Measurements from ENCODE around the gene BNC2.
A peak's percentile ranks its signal among the peaks of the same experiment; 100 is the strongest.

The BNC2 gene

DNA sequence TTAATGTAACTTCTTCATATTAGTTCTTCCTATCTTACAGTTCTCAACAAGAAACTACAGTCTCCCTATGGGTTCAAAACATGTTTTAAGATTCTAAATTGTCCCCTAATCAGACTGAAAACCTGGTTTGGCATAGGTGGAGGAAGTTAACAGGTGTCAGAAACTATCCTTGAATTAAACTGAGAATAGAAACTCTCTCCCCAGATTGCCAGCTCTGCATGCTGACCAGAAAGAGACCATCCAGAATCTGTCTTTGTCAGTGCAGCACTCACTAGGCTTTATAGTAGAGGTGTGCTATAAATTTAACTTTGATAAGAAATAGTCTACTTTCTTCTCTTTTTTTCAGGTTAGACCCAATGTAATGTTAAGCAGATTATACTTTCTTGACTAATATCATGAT lies 63.8 kb downstream of the BNC2 start:
- Mint-ChIP-seq H3K27me3 (ENCODE audit: low read depth) (no peaks in the 10 kb centered on the region), H3K36me3 (ENCODE audit: low read depth) (peaks cover 3% of the 10 kb centered on the region), H3K4me1 (peaks cover 17% of the 10 kb centered on the region), H3K4me3 (no peak overlapping the region), H3K27ac (no peak overlapping the region), H3K9me3 (no peaks in the 10 kb centered on the region)
- TF ChIP-seq, protein P1, sequence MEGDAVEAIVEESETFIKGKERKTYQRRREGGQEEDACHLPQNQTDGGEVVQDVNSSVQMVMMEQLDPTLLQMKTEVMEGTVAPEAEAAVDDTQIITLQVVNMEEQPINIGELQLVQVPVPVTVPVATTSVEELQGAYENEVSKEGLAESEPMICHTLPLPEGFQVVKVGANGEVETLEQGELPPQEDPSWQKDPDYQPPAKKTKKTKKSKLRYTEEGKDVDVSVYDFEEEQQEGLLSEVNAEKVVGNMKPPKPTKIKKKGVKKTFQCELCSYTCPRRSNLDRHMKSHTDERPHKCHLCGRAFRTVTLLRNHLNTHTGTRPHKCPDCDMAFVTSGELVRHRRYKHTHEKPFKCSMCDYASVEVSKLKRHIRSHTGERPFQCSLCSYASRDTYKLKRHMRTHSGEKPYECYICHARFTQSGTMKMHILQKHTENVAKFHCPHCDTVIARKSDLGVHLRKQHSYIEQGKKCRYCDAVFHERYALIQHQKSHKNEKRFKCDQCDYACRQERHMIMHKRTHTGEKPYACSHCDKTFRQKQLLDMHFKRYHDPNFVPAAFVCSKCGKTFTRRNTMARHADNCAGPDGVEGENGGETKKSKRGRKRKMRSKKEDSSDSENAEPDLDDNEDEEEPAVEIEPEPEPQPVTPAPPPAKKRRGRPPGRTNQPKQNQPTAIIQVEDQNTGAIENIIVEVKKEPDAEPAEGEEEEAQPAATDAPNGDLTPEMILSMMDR (IDR thresholded peaks at IDR 0.05; ENCODE audit: unreplicated experiment in 3 of 3) = no peak

DNA sequence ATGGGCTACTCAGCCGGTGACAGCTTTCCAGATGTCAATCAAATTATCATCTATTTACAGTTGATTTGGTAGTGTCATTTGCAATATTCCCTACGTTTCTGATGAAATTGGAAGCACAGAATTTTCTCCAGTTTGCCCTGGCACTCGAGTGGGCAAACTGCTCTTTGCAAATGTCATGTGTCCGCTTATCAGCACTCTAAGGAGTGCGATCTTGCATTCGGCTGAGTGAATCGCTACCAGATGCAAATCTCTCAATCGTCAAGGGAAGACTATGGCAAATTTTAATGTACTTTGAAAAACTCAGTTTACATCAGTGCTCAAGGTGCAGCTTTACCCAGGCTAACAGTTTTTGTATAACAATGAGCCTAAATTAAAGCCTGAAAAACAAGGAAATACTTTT lies 66.8 kb downstream of the BNC2 start:
- TF ChIP-seq, protein P1 (IDR thresholded peaks at IDR 0.05; ENCODE audit: unreplicated experiment in 3 of 3) = no peak
- Mint-ChIP-seq H3K36me3 (ENCODE audit: low read depth) (peaks cover 3% of the 10 kb centered on the region), H3K27ac (no peak overlapping the region), H3K4me1 (peaks cover 20% of the 10 kb centered on the region), H3K27me3 (ENCODE audit: low read depth) (no peaks in the 10 kb centered on the region), H3K4me3 (no peak overlapping the region), H3K9me3 (no peaks in the 10 kb centered on the region)

DNA sequence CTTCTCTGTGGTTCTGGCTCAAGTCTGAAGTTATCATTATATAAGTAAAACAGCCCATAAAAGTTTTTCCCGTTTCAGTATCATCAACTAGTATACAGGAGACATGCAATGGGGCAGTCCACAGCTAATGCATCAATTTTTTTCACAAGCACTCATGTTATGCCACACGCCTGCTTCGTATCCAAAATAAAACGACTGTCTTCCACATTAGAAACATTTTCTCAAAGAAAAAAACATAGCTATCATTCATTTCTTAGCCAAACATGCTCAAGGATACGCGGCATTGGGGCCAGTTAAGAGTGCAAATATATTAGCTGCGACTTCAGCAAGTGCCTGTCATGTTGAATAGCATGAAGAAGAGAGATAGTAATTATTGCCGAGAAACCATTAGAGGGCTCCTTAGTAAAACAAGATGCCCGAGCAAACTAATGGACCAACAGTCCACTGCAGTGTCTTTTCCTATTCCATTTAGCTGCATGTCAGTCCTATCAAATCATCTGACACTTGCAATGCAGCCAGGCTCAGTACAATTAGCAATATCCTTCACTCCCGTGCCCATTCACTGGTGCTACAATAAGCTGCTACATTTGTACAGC lies 68.5 kb downstream of the BNC2 start:
- peak overlapping the region; percentile 19 to 59 (median 24) for H3K27ac Mint-ChIP-seq

DNA sequence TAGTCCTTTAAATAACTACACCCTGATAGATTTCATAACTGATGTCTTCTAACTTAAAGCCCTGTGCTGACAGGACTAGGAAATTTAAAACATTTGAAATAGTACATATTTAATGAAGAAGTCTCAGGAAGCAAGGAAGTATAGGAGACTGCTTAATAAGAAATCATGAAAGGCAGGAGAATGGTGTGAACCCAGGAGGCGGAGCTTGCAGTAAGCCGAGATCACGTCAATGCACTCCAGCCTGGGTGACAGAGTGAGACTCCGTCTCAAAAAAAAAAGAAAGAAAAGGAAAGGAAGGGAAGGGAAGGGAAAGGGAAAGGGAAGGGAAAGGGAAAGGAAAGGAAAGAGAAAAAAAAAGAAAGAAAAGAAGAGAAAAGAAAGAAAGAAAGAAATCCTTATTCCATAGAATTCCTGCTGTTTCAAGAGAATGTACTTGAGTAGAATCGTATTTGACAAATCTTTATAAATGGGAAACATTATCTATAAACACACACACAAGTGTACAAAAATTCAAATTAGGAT lies 74.1 kb downstream of the BNC2 start:
- peaks cover 3% of the 10 kb centered on the region for H3K36me3 Mint-ChIP-seq (ENCODE audit: low read depth)
- peaks cover 3% of the 10 kb centered on the region for H3K27me3 Mint-ChIP-seq (ENCODE audit: low read depth)
- H3K27ac Mint-ChIP-seq = peak overlapping the region in 1 of 3 experiments; percentile 93
- TF ChIP-seq, protein P1 (IDR thresholded peaks at IDR 0.05; ENCODE audit: unreplicated experiment in 3 of 3) = no peak
- no peak overlapping the region for H3K4me3 Mint-ChIP-seq
- peaks cover 53% of the 10 kb centered on the region for H3K4me1 Mint-ChIP-seq
- H3K9me3 Mint-ChIP-seq = no peaks in the 10 kb centered on the region

More for the DNA sequence above, 68.5 kb downstream of the BNC2 start:
- Mint-ChIP-seq H3K9me3 (no peaks in the 10 kb centered on the region), H3K4me3 (no peak overlapping the region), H3K27me3 (ENCODE audit: low read depth) (no peaks in the 10 kb centered on the region), H3K4me1 (peaks cover 35% of the 10 kb centered on the region), H3K36me3 (ENCODE audit: low read depth) (peaks cover 3% of the 10 kb centered on the region)
- TF ChIP-seq, protein P1 (IDR thresholded peaks at IDR 0.05; ENCODE audit: unreplicated experiment in 3 of 3) = no peak

DNA sequence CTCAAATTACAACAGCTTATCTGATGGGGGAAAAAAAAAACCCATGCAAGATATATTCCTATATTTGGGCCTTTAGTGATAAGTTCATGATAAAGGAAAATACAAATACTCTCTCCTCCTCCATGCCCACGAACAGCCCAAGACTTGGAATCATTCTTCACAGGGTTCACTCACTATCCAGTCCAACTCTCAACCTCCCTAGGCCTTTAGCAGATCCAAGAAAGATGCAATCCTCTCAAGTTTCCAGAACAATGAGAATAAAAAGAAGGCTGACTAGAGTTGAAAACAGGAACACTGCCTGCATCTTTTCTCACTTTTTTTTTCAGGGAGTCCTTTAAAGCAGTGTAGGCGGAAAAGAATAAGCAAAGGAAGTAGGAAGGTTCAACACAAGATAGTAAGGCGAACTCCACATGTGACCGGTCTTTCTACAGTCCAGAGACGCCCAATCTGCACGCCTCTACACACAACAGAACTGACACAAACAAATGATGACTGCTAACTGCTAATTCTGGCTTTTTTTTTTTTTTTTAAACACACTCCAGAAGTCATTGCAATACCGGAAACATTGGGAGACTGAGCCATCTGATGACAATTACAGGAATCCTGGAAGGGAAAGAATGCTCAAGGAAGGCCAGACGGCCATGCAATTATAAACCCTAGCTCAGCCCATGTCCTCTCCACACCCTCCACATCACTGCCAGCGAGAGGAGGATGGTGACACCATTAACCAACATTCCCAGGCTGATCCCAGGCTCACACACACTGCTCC lies 75.4 kb downstream of the BNC2 start:
- H3K36me3 Mint-ChIP-seq (ENCODE audit: low read depth) = peaks cover 3% of the 10 kb centered on the region

More for the DNA sequence above, 75.4 kb downstream of the BNC2 start:
- H3K4me3 Mint-ChIP-seq = no peak overlapping the region
- H3K27ac Mint-ChIP-seq = peak overlapping the region; percentile 53 to 93 (median 84)
- no peaks in the 10 kb centered on the region for H3K9me3 Mint-ChIP-seq
- peaks cover 3% of the 10 kb centered on the region for H3K27me3 Mint-ChIP-seq (ENCODE audit: low read depth)
- TF ChIP-seq, protein P1 (IDR thresholded peaks at IDR 0.05; ENCODE audit: unreplicated experiment in 3 of 3) = no peak
- H3K4me1 Mint-ChIP-seq = peaks cover 45% of the 10 kb centered on the region
